ENCODE measurements around the gene DAGLA.
A peak's percentile ranks its signal among the peaks of the same experiment; 100 is the strongest.

The DAGLA gene

DNA sequence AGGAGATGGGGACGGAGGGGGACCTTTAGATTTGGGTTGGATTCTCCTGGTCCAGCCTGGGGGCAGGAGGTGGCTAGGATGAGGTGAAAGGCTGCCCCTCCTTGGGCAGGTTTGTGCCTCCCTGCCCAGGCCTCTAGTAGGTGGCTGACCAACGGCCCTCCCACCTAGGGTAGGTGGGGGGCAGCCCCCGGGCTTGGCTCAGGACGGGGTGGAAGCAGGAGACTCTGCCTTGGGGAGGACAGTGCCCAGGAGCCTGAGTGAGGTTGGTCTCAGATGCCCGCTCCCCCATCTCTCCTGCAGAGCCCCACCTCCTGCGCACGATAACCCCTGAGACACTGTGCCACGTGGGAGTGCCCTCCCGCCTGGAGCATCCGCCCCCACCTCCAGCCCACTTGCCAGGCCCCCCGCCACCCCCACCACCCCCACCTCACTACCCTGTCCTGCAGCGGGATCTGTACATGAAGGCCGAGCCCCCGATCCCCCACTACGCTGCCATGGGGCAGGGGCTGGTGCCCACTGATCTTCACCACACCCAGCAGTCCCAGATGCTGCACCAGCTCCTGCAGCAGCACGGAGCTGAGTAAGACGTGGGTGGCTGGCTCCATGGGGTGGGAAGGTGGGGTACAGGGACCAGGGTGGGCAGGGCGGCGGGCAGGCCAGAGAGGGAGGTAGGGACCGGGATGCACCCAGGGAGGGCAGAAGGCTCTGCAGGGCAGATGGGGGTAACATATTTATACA is 89.9 kb downstream of the DAGLA start:
- no peak for DNase-seq

DNA sequence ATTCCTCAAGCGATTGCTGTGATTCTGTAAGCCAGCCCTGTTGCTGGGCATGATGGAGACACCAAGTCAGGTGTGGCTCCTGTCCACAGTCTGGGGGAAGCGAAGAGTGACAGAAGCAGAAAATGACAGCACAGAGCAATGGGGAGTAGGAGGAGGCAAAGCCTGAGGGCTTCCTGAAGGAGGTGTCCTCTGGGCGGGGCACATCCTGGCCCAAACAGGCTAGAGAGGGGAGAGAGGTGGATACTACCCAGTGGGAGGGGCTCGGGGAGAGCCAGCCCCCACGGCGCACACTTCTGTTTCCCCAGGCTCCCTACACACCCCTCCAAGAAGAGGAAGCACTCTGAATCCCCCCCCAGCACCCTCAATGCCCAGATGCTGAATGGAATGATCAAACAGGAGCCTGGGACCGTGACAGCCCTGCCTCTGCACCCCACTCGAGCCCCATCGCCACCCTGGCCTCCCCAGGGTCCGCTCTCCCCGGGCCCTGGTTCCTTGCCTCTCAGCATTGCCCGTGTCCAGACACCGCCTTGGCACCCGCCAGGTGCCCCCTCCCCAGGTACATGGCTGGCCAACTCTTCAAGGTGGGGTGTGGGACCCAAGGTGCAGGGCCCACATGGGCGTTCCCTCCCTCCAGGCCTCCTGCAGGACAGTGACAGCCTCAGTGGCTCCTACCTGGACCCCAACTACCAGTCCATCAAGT is 91.2 kb downstream of the DAGLA start:
- DNase-seq: no peak

DNA sequence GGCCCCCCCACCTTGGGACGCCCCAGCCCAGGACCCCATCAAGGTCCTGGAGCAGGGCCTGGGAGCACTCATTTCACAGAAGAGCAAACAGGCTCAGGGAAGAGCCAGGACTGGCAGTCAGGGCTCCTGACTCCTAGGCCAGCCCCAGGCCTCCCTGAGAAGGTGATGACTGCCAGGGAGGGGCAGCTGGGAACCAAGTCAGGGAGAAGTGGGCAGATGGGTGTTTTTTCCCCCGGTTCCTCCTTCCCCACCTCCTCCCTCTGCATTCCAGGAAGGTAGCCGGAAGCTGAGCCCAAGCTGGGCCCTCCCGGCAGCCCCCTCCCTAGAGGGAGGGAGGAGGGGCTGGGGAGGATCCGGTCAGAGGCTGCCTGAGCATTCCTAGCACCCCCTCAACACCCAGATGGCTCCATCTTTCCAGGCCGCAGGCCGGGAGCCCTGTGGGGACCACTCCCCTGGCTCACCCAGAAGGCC is 91.8 kb downstream of the DAGLA start:
- no peak for DNase-seq

DNA sequence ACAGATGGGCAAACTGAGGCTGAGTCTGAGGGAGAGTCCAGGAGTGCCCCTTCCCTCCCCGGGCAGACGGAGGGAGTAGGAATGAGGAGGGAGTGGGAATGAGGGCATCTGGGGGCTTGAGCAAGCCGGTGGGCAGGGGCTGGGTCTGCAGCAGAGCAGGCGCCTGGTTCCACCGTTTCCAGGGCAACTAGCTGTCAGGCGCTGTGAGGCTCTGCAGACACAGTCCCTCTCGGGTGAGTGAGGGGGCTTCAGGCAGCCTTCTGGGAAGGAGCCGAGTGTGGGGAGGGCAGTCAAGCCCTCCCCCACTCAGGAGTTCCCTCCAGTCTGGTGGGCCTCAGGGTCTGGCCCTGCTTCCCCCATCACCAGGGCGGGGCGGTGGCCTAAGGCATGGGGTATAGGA is 93.2 kb downstream of the DAGLA start:
- DNase-seq: no peak

DNA sequence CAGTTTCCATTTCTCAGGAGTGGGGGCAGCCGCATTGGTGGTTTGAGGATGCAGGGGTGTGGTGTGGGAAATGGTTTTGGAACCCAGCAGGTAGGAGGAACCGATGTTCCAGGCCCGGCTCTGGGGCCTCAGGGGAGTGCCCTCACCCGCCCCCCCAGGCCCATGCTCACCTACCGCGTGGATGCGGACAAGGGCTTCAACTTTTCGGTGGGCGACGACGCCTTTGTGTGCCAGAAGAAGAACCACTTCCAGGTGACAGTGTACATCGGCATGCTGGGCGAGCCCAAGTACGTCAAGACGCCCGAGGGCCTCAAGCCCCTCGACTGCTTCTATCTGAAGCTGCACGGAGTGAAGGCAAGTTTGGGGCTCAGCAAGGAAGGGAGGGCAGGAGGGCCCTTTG is 93.6 kb downstream of the DAGLA start:
- DNase-seq: no peak

DNA sequence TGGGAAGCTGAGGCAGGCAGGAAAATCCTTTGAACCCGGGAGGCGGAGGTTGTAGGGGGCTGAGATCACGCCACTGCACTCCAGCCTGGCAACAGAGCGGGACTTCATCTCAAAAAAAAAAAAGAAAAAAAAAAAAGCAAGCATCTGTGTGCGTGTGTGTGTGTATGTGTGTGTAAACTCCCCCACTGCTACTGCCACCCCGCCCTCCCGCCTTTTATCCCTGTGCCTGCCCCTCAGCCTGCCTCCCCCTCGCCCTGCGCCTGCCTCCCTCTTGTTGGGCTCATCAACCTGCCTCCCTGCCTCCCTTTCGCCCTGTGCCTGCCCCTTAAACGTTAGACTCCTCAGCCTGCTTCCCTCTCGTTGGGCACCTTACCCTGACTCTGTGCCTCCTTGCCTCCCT is 94.2 kb downstream of the DAGLA start:
- no peak for DNase-seq

DNA sequence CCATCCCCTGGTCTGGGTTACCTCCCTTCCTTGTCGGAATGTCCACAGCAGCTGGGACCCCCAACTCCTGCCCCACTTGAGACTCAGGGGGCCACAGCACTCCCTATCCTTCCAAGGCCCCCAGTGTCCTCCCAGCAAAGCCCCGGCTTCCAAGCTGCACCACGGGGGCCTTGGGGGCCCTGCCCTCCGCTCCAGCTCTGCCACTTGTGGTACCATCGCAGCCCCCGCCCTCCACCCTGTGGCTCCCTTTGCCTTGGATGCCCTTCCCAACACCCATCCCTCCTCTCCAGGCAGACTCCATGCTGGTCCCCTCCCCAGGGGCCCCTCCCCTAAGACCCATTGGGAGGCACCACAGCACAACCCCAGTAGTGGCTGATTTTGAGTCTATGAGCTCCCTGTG is 94.9 kb downstream of the DAGLA start:
- DNase-seq: no peak

DNA sequence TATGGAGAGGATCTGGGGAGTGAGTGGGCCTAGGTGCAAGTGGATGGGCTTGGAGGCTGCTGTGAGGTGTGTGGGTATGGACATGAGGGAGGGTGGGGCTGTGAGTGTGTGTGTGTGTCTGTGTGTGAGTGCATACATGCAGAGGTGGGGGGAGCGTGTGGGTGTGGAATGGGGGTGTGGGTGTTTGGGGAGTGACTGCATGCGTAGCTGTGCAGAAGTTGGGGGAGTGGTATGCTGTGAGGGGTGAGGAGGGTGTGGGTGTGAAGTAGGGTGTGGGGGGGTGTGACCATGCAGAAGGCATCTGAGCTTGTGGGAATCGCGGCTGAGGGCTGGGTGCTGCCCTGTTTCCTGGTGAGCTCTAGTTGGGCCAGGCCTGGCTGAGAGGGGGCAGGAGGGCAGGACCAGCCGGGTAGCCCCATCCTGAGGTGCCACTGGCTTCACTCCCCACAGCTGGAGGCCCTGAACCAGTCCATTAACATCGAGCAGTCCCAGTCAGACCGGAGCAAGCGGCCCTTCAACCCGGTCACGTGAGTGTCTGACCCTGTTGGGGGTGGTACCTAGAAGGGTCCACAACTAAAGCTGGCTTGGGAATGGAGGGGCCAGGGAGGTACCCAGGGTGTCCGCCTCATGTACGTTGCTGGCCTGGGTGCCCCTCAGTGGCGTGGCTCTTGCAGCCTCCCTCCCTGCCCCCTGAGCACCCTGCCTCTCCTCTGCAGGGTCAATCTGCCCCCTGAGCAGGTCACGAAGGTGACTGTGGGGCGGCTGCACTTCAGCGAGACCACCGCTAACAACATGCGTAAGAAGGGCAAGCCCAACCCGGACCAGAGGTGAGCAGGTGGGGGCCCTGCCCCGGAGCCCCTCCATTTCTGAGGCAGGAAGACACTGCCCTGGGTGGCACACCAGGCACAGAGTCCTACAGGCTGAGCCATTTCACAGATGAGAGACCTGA is 95.7 kb downstream of the DAGLA start:
- no peak for DNase-seq

DNA sequence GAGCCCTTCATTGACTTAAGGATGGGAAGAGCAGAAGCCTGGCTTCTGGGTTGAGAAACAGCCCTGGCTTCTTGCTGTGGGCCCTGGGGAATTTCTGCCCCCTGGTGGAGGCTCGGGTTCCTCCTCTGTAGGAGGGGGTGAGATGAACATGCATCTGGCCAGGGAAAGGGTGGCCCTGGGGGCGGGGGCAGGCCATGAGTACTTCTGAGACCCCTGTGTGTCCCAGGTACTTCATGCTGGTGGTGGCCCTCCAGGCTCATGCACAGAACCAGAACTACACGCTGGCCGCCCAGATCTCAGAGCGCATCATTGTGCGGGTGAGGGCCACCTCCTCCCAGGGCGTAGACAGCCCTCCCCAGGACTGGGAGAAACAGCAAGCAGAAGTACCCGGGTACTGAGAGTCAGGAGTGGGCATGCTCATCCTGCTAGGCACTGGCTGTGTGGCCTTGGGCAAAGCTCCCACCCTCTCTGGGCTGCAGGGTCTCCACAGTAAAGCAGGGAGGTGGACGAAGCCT is 96.4 kb downstream of the DAGLA start:
- DNase-seq: peak; percentile 68

DNA sequence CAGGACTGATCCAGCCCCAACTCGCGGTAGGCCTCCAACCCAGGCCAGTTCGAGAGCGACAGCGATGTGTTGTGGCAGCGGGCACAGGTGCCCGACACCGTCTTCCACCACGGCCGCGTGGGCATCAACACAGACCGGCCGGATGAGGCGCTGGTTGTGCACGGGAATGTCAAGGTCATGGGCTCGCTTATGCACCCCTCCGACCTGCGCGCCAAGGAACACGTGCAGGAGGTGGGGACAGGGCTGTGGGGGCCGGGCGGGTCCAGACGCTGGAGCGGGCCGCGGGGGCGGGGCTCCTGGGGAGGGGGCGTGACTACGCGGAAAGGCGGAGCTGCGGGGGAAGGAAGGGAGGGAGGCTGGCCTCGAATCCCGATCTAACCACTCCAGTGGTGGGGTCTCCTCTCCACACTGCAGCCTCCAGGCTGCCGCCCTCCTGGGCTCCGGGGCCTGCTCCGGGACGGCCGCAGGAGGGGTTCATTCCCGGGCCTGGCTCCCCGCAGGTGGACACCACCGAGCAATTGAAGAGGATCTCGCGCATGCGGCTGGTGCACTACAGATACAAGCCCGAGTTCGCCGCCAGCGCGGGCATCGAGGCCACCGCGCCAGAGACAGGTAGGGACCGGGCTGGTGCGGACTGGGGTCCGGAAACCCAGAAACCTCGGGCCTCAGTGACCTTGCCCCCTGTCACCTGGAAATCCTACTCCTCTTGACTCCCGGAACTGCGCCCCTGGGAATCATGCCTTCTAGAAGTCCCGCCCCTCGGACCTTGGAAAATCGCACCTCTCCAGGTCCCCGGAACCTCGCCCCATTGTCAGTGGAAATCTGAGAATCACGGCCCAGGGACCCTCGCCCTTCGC is 97.3 kb downstream of the DAGLA start:
- peak; percentile 85 for DNase-seq

DNA sequence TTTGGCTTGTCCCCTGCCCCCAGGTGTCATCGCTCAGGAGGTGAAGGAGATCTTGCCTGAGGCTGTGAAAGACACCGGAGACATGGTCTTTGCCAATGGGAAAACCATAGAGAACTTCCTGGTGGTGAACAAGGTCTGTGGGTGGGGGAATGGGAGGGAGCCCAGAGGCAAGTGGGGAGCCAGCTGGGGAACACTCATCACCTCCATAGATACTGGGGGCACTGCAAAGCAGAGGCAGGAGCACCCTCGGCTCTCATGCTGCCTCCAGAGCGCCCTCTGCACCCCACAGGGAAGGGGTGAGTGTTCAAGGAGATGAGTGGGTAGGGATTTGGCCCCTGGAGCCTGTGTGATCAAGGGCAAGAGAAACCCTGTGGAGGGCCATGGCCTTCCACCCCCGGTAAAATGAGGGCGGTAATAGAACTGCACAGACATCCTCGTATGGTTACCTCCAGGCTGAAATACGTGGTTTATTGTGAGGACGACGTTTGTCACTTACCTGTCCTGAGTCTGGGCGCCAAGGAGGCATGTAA is 98.2 kb downstream of the DAGLA start:
- no peak for DNase-seq

DNA sequence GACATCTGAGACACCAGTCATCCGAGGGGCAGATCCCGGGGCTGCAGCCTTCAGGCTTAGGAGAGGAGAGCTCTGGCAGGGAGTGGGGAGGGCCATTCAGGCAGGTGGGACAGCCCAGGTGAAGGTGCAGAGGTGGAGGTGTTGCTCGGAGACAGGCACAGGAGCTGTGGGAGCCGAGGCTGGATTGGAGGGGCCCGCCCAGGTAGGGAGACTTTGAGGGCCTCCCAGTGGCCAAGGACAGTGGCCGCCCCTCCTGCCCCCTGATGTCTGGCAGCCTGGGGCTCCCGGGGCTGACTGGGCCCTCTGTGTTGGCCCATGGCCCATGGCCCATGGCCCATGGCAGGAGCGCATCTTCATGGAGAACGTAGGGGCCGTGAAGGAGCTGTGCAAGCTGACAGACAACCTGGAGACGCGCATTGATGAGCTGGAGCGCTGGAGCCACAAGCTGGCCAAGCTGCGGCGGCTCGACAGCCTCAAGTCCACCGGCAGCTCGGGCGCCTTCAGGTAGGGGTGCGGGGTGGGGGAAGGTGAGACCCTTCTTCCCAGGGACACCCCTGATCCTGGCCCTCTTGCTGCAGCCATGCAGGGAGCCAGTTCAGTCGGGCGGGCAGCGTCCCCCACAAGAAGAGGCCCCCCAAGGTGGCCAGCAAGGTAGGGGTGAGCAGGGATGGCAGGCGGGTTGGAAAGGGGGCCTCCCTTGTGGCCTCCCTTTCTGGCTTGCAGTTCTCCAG is 98.9 kb downstream of the DAGLA start:
- no peak for DNase-seq

DNA sequence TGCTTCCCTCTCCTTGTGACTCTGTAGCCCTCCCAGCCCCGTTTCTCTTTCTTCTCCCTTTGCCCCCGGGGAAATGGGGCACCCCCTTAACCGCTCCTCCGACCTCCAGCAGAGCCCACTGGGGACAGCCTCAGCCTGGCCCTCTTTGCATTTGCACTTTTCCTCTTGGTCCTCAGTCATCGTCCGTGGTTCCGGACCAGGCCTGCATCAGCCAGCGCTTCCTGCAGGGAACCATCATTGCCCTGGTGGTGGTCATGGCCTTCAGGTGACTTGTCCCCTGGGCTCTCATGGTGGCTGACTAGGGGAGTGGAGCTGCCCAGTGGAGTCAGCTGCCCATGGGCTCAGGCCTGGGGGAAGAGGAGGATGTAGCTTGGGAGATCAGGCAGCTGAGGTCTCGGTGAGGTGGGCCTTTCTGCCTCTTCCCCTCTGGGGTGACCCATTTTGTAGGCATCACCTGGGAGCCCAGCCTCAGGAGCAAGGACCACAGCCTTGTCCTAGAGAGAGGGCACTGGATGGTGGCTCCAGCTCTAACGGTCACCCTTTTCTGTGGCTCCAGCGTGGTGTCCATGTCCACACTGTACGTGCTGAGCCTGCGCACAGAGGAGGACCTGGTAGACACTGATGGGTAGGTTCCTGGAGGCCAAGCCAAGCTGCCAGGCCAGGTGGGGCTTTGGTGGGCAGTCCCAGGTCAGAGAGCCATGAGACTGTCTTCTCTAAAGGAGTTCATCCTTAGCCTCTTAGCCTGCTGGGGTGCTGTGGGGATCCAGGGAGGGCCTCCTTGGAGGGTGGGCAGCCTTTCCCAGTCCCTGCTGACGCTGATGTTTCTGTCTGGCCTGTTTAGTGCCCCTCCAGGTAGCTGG is 99.7 kb downstream of the DAGLA start:
- no peak for DNase-seq

DNA sequence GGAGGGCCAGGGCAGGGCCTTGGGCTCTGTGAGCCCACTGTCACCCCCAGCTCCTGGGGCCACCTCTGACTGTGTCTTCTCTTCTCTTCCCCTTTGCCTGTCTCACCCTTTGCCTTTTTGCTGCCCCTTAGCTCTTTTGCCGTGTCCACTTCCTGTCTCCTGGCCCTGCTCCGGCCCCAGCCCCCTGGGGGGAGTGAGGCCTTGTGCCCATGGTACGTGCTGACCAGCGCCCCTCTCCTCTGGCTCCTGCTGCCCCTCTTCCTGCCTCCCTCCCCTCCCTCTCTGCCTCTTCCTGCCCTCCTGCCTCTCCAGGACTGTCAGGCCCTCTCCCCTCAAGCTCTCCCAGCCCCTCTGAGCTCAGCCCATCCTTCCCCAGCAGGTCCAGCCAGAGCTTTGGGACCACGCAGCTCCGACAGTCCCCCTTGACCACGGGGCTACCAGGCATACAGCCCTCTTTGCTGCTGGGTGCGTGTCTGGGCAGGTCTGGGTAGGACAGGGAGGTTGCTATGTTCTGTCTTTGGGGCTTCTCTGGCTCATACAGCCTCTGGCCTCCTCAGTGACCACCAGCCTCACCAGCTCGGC is 100.5 kb downstream of the DAGLA start:
- no peak for DNase-seq

DNA sequence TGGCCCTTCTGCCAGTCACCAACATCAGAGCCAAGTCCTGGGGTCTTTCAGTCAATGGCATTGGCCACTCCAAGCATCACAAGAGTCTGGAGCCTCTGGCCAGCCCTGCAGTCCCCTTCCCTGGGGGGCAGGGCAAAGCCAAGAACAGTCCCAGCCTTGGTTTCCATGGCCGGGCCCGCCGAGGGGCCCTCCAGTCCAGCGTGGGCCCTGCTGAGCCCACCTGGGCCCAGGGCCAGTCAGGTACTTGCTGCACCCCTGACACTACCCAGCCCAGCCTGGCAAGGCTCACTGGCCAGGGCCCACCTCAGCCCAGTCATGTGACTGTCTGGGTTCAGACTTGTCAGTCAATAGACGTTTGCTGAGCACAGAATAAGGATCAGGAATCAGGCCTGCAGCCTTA is 101.4 kb downstream of the DAGLA start:
- DNase-seq: no peak

DNA sequence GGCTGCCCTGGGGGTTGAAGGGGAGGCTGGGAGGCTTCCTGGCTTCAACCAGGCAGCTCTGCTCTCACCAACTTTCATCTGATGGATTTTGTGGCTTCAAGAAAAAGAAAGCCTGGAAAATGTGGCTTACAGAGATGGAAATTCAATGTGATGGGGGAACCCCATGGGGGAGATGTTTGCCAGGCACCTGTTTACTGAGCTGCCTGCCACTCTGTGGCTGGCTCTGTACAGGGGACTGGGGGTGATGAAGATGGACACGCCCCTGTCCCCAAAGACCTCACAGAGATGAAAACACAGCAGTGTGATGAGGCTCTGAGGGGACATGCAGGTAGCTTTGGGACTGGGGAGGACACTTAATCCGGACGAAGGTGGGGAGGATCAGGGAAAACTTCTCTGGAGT is 102.1 kb downstream of the DAGLA start:
- DNase-seq: no peak

DNA sequence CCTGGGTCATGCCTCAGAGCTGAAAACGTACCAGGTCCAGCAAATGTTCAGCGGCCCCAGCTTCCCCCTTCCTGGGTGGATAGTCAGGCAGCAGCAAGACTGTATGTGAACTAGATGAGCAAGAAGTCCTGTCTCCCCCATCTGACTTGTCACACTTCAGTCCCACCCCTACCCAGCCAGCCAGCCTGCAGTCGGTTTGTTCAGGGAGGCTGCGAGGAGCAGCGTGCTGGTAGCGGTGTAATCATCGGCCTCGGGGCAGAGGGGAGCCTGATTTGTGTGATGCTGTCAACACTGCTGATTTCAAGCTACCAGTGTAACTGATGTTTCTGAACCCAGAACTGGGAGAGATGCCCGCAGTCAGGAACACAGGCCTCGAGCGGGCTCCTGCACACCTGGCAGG is 102.7 kb downstream of the DAGLA start:
- no peak for DNase-seq

DNA sequence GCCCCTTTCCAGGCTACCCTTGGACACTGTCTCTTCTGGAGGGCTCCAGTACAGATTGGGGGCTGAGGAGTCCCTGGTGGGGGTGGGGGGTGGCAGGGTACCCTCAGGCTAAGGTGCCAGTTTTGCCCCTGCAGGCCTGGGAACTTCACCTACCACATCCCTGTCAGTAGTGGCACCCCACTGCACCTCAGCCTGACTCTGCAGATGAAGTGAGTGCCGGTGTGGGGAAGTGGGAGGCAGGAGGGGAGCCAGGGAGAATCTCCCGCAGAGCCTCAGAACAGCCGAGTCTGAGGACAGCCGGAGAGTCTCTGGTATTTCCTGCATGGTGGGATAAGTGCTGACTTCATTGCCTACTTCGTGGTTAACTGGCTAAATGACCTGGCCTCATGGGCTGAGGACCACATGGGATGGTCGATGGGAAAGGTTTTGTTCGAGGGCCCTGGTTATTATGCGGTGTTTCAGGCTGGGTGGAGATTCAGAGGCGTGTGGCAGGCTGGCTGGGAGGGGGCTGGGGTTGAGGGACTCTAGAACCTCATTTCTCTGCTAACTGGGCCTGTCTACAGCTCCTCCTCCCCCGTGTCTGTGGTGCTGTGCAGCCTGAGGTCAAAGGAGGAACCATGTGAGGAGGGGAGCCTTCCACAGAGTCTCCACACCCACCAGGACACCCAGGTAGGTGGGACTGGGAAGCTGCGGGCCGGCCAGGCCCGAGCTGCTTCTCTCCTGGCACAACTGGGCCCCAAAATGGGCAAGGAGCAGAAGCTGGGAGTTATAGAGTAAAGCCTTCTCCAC is 103.7 kb downstream of the DAGLA start:
- no peak for DNase-seq

DNA sequence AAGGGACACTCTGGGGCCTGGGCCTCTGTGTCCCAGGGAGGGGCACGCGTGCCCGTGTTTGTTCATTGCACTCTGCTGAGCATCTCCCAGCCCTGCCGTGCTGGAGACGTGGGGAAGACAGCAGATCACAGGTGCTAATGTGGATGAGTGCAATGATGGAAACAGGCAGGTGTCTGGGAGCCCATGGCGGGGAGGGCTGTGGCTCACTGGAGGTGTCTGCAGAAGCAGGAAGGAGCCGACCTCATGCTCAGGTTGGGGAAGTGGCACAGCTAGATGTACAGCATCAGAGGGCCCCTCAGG is 104.3 kb downstream of the DAGLA start:
- no peak for DNase-seq

Data from CD4-positive, alpha-beta T cell treated with Interleukin-17A for 4 hours (primary cell).